GM19035 (cell line): Measurements from ENCODE around the gene AFF1.
"Not testable (repeated sequence)": the region's sequence is repeated elsewhere in the genome, so short reads cannot be mapped to it uniquely, and the experiment has no call there.

ENCODE experiments used
- ATAC-seq: cut with Tn5 transposase; IDR thresholded peaks from one replicate; pipeline ENCODE4 v1.9.1; 2021; ENCODE audit not compliant: unreplicated experiment

The AFF1 gene

GRCh38 chr4:86975927-86976326 lies 41.1 kb downstream of the AFF1 start:
- no peak for ATAC-seq

GRCh38 chr4:86976801-86977485 lies 42.1 kb downstream of the AFF1 start:
- ATAC-seq: no peak

- ATAC-seq: peak; percentile 85
Observed at GRCh38 chr4:86977621-86978184, 42.9 kb downstream of the AFF1 start.

- ATAC-seq: no peak
Observed at GRCh38 chr4:86978709-86979108, 43.9 kb downstream of the AFF1 start.

GRCh38 chr4:86980230-86980629 lies 45.4 kb downstream of the AFF1 start:
- ATAC-seq: no peak

GRCh38 chr4:86981789-86982188 lies 47.0 kb downstream of the AFF1 start:
- no peak for ATAC-seq

- ATAC-seq: not testable (repeated sequence)
Observed at GRCh38 chr4:86985852-86986251, 51.0 kb downstream of the AFF1 start.

- ATAC-seq: not testable (repeated sequence)
Observed at GRCh38 chr4:86989658-86990057, 54.8 kb downstream of the AFF1 start.

- no peak for ATAC-seq
Observed at GRCh38 chr4:86990510-86990909, 55.7 kb downstream of the AFF1 start.

GRCh38 chr4:86991994-86992393 lies 57.2 kb downstream of the AFF1 start:
- ATAC-seq: no peak

GRCh38 chr4:86993909-86994681 lies 59.3 kb downstream of the AFF1 start:
- no peak for ATAC-seq

- ATAC-seq: no peak
Observed at GRCh38 chr4:86994686-86995085, 59.9 kb downstream of the AFF1 start.

GRCh38 chr4:86996510-86996909 lies 61.7 kb downstream of the AFF1 start:
- ATAC-seq: not testable (repeated sequence)

GRCh38 chr4:86999136-86999643 lies 64.4 kb downstream of the AFF1 start:
- no peak for ATAC-seq

- ATAC-seq: no peak
Observed at GRCh38 chr4:87002682-87003043, 67.9 kb downstream of the AFF1 start.

- ATAC-seq: no peak
Observed at GRCh38 chr4:87003266-87003665, 68.5 kb downstream of the AFF1 start.

- no peak for ATAC-seq
Observed at GRCh38 chr4:87005369-87005689, 70.5 kb downstream of the AFF1 start.

GRCh38 chr4:87005690-87006425 lies 71.0 kb downstream of the AFF1 start:
- peak; percentile 0 for ATAC-seq

GRCh38 chr4:87006426-87006675 lies 71.5 kb downstream of the AFF1 start:
- ATAC-seq: peak; percentile 55

- peak; percentile 75 for ATAC-seq
Observed at GRCh38 chr4:87006676-87007527, 72.1 kb downstream of the AFF1 start.
